Stimulated activated CD8-positive, alpha-beta memory T cell treated with anti-CD3 and anti-CD28 coated beads, Interleukin-4, amount 100 ng/mL, for 1 hour (primary cell): Measurements from ENCODE around the gene CIROP.
"Not testable (repeated sequence)": the region's sequence is repeated elsewhere in the genome, so short reads cannot be mapped to it uniquely, and the experiment has no call there.

Experiments used
- DNase-seq, 2 donors: peaks; one replicate each; pipeline ENCODE4 v3.0.0-alpha.2; 2020; ENCODE audit warnings: low read depth in 2 of 2, low spot score in 1 of 2

Gene CIROP

DNA sequence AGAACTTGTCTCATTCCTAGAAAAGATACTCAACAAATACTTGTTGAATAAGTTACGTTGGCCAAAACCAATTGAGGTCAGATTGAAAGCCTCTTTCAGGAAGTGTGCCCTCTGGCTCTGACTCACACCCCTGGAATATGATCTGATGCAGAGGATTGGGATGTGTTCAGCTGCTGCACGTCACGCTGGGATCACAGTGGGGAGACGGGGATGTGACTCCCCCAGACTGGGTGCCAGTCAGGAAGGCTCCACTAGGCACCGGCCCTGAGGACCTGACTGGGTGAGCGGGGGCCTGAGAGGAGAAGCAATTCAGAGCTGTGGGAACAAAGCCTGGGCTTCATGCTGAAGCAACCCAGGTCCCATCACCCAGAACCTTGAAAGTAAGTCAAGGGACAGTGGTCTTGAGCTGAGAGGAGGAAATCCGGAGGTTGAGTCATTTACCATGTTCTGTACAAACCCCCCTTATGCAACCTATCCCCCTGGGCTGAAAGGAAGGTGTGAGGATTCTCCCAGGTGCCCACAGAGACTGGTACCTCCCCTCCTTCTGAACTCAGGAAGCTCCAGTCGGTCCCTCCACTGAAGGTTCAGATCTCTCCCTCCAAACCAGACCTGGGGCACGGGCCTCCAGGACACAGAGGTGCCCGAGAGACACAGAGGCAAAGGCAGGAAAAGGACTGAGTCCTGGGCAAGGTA is 10.4 kb upstream of the CIROP start:
- no peak for DNase-seq

DNA sequence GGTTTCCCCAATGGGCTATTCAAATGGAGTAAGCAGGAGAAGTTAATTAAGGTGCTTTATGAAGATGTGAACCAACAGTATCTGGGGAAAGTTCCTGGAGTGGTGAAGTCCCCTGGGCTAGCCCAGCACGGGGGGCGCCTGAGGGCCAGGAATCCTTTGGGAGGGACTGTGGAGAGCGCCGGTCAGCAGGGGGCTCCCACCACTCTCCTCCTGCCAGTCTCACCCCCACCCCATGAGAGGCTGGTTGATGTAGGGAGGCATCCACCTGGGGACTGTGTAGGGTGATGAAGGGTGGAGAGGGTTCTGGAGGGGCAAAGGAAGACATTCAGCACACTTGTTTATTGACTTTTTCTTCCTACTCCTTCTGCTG is 9.9 kb upstream of the CIROP start:
- DNase-seq, result no peak

DNA sequence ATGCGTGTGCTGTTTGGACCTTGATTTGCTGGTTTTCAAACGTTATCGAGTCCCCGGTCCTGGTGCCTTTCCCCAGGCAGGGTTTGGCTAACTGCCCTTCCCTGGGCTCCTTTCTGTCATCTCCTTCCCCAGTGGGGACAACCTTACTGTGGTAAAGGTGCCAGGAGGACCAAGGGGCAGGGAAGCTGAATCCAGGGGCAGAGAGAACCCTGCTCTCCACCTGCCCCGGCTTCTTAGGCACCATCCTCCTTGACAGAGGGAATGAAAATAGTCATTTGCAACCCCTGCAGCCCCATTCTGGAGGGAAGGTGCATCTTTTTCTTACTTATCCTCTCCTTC is 9.3 kb upstream of the CIROP start:
- no peak for DNase-seq

DNA sequence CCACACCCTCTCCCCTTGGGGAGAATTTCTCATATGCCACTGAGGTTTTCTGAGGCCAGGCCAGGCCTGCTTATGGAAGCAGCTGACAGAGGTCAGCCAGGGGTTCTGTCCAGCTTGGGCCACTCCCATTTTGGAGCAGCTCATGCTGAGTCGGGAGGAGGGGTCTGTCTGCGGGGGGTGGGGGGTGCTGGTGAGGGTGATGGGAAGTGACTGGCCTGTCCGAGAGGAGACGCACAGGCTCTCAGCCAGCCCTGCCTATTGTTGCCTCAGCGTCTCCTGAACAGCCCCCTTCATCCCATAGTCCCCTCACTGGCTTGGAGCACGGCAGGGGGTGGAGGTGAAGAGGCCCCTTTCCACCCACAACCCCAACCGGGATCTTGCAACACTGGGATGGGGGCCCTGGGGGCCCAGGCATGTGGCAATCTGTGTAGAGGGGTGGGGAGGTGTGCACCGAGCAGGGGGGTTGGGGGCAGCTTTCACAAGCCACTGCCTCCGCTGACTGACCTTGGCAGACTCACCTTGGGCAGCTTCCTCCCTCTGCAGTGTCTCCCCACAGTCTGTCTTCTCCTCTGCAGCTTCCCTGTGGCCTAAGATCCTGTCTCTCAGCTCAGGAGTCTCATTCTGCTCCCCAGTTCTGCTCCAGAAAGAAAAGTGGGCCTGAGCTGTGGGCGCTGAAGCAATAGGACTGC is 8.8 kb upstream of the CIROP start:
- DNase-seq, result no peak

DNA sequence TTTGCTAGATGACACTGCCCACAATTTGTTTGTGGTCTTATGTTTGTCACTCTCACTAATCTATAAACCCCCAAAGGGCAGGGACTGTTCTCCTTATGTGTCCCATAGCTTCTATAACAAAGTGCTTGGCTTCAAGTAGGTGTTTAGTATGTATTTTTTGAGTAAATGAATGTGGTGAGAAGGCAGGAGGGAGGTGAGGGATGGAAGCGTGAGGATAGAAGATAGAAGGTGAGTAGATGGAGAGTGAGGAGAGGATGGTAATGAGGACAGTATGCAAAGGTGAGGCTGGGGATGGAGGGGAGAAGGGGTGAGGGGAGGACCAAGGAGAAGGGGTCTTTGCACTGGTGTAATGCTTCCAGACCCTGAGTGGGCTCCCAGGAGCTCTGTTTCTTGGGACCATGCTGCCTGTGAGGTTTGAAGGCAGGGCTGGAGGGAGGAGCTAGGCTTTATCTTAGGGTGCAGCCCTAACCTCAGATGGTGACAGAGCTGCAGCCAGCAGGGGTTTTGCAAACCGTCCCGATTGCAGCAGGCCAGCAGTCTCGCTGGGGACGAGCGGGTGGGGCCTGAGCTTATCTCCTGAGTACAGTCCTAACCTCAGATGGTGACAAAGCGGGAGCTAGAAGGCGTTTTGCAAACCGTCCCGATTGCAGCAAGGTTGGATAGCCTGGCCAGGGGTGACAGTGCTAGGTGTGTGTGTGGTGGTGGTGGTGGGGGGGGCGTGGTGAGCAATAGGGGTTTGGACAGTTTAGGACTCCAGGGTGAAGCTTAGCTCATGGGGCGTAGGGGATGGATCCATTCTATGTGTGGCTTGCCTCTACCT is 7.8 kb upstream of the CIROP start:
- DNase-seq, result no peak

DNA sequence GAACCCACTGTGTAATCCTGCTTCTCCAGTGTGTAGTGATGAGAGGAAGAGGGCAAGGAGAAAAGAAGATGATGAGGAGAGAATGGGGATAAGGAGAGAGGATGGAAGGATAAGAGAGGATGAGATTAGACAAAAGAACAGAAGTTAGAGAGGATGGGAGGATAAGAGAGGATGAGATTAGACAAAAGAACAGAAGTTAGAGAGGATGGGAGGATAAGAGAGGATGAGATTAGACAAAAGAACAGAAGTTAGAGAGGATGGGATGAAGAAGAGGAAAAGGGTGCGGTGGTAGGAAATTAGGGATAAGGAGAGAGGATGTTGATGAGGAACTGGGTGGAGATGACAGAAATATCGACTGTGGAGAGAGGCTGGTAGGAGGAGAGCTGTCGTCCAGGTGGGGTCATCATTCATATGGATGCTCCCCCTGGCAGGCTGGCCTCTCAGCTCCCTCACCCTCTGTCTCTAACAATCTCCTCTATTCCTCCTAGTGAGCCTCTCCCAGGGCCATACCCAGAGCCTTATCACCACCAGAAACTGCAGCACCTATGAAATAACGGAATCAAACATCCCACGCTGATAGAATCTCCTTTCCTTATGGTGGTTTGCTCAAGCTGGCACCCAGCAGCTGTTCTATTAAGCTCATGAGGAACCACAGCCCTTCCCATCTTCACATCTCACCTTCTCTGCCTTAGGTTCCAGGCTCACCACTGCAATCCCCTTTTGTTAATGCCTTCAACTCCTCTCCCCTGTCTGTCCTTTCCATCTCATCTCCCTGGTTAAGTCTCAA is 6.0 kb upstream of the CIROP start:
- no peak for DNase-seq

DNA sequence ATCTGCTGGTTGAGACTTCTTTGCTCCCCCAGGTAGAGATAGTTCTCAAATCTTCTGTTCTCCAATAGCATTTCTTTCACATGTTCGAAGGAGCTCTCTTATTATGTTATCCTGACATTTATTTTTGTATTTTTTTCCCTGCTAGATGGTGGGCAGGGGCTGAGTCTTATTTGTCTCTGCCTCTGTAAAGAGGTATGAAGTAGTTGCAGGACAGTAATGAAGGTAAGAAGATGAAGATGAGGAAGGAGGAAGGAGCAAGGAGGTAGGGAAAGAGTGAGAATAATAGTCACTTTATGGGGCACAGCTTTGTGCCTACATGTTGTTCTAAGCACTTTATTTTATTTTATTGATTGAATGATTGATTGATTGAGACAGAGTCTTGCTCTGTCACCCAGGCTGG is 5.0 kb upstream of the CIROP start:
- DNase-seq, result no peak

DNA sequence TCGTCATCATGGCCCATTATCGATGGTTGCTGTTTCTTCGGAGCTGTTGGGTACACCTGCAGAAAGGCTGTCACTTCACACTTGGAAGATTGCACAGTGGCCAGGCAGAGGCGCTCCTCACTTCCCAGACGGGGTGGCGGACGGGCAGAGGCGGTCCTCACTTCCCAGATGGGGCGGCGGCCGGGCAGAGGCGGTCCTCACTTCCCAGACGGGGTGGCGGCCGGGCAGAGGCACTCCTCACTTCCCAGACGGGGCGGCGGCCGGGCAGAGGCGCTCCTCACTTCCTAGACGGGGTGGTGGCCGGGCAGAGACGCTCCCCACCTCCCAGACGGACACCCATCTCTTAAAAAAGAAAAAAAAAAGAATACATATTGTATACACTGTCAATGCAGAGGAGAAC is 3.4 kb upstream of the CIROP start:
- not testable (repeated sequence) for DNase-seq

DNA sequence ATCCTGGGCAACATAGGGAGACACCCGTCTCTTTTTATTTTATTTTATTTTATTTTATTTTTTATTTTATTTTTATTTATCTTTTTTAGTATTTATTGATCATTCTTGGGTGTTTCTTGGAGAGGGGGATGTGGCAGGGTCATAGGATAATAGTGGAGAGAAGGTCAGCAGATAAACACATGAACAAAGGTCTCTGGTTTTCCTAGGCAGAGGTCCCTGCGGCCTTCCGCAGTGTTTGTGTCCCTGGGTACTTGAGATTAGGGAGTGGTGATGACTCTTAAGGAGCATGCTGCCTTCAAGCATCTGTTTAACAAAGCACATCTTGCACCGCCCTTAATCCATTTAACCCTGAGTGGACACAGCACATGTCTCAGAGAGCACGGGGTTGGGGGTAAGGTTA is 2.8 kb upstream of the CIROP start:
- not testable (repeated sequence) for DNase-seq

DNA sequence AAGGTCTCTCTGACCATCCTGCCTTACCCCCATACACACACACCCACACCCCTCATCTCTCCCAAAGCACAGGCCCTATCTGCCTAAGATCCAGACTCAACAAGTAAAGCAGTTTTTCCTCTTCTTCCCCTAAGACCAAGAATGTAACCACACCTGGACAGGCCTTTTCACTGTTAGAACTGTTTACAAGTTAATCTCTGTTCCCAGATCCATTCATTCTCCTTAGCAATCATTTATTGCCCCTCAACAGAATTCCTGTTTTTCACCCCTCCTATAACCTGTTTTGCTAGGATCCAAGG is 1.9 kb upstream of the CIROP start:
- DNase-seq, result no peak

DNA sequence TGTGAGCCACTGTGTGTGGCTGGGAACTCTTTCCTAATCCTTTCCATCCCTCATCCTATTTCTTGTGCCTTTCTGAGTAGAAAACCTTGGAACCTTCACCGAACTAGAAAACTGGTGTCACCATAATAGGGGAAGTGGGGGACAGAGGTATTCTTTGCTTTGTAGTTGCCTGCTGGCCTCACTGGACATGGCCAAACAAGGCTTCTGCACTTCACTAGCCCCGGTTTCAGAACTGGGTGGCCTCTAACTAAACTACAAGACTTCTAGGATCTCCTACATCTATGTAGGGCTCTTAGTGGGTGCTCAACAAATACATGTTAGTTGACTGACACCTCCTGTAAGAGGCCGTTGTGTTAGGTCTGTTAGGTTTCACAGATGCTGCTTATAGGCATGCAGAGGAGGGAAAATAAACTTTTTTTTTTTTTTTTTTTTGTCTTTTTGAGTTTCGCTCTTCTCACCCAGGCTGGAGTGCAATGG is 597 bp upstream of the CIROP start:
- no peak for DNase-seq

DNA sequence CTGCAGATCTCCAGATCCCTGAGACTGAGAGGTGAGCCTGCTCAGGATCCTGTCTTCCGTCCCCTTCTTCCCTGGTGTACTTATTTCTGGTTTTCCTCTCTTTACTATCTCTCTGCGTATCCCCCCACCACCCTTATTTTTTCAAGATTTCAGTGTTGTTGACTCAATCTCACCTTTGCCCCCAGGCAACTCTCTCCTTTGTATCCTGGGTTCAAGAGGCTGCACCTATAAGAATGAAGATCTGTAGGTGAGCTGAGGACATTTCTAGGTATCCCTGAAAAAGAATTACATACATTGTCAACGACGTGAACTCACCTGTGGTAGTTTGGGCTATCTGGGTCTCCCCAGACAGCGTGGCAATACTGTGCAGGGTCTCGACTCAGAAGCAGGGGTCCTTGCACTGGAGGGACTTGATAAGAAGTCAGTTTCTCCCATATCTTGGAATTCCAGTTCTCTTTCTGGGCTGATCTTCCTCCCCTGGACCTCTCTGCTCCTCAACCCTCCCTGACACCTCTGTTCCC is 659 bp downstream of the CIROP start:
- DNase-seq, result no peak

DNA sequence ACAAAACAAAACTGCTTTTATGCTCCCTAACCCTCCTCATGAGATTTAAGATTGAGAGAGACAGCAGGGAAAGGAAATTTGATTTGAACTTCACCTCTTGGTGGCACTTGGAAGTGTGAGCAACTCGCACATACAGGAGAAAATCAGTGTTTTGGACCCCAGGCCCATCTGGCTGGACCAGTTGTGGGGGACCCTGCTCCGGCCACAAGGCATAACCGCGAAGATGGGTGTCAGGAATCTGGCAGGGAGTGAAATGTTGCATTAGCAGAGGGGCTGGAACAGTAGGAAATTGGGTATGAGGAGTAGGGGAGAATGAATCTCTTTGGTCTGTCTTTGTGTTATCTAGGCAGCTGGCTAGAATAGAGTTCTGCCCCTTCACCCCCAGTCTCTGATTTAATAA is 1.2 kb downstream of the CIROP start:
- DNase-seq, result no peak

DNA sequence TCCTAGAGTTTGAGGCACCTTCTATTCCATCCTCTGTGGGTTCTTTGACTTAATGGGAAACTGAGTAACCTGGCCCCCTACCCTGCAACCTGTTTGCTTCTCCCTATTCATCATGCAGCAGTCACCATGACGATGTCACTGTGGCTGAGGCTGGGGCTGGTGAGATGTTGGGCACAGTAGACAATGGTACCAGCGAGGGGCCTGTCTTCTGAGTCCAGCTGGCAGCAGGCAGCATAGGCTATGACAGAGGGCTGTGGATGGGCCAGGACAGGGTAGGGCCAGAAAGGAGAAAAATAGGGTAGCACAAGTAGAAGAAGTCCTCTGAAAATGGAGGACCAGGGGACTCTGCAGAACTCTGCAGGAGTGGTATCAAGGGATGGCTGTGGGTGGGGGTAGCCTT is 2.0 kb downstream of the CIROP start:
- no peak for DNase-seq

DNA sequence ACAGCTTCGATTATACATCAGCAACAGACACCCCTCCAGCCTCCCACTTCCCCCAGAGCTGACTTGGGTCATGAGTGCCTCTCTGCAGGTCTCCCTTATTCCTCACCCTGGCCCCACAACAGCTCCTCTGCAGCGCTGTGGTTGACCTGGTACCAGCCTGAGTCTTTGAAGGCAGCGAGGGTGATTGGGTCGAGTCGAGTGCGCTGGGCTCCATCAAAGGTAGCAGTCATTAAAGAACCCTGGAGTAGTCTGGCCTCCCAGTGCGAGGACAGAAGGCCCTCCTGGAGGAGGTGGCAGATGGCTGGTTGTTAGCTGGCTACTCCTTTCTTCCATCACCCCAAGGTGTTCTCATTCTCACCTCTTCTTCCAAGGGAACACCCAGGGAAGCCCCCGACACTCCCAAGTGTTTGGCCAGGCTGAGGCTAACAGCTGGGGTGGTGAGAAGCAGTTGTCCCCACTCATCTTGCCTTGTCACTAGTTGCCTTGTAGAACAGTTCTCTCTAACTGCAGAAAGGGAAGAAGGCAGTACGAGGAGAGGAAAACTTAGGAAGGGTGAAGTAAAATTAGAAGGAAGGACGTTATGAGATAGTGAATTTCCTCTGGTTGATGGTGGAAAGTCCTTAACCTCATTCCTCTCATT is 2.7 kb downstream of the CIROP start:
- DNase-seq, result no peak

DNA sequence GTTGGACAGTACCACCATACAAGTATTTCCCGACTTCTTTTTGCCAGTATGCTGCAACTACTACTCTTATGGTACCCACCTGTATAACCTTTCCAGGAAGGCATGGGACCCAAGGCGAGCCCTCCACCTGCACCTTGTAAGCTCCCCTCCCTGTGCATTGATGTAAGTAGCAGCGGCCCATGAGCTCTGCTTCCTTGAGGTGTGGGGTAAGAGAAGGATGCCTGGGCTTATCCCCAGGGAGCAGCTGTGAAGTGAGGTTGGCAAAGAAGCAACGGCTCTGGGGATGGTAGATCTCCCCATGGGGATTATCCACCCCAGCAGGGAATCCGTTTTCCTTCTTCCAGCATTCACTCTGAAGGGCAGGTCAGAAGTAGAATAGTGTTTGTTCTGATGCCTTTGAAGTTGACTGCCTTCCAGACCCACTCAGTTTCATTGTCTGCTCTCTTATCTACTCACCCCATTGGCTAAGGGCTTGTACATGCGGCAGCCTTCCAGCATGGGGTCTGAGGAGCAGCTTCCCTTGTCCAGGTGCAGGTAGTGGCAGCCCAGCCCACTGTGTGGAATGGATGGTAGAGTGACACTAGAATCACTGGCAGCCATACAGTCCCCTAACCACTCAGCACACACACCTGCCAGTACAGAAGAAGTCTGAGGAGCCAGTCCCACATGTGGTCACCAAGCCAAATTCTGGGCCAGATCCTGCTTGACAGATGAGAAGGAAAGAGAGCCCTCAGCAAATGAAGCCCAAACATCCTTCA is 3.4 kb downstream of the CIROP start:
- DNase-seq, result no peak

DNA sequence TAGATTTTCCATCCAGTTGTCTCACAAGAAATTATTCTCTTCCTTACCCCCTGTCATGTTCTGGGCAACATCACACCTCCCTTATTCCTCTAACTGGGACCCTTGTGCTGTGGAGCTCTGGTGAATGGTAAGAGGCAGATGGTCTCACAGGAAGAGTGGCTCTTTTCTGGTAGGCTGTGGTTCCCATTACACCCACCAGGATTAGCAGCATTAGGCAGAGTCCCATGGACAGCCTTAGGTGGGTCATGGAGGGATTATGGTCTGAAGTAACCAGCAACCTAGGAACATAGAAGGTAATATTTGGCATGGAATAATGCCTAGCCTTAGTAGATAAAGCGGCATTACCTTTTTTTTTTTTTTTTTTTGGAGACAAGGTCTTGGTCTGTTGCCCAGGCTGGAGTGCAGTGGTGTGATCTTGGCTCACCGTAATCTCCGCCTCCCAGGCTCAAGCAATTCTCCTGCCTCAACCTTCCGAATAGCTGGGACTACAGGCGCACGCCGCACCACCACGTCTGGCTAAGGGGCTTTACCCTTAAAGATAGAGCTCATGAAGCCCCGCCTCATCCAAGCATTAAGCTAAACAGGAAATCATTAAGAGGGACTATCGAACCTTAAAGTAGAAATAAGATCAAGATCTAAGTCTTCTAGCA is 5.5 kb downstream of the CIROP start:
- DNase-seq, result no peak

DNA sequence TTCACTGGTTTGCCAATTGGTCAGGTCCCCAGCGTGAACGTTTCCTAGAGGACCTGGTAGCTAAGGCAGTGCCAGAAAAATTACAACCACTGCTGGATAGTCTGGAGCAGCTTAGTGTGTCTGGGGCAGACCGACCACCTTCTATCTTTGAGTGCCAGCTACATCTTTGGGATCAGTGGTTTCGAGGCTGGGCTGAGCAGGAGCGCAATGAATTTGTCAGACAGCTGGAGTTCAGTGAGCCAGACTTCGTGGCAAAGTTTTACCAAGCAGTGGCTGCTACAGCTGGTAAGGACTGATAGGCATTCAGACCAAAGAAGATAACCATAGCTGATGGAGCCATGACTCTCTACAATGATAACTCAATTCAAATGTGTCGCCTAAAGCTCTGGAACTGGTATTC is 7.0 kb downstream of the CIROP start:
- no peak for DNase-seq

DNA sequence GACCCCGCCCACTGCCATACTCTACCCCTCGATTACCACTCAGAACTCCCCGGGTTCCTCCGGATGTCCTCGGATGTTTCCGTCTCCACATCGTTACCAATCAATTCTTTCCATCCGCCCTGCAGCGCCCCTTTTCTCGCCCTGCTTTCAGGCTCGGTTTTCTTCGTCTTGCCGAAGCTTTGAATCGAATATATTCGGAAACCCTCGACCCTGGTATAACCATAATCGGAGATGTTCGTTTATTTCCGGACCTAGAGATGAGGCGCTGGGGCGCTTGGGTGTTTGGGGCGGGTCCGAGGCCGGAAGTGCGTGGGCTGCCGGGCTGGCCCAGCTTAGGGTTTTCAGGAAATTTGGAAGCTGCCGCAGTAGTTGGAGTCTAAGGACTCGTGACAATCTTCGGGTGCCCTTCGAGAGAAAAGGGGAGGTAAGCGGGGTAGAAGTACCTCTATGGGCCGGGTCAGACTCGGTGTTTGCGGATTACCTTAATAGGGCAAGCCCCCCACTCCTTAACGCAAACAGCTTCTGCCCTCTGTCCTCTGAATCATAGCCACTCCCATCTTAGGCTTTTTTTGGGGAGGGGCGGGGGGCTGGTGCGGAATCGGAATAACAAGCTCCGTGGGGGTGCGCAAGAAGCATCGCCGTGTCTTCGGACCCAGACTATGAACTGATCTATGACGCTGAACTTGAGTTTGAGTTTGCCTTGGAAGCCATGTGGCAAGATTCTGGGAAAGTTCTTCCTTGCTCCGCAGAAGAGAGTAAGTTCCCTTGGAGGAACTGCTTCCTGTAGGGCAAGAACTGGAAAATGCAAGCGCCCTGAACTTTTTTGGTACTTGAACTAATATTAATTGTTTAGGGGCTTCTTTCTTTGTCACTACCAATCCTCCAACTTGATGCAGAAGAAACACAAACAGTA is 9.3 kb downstream of the CIROP start, which contains the start of gene C14orf119:
TSS of gene C14orf119 (plus strand) at position 310 of the 913 bp plus-strand sequence. CDS start 2,154 bp downstream, outside the sequence.
- DNase-seq, result peak; percentile 92 to 98
